Sigmoid colon (tissue), 4 donors: ENCODE results near the gene TMEM119.

Source experiments
- CTCF ChIP-seq, 4 experiments: fragments of 450-650 bp in 3 of 4; fragments of 200-600 bp in 1 of 4; IDR thresholded peaks; one replicate each; pipeline ENCODE4 v1.5.1; 2016 to 2019; ENCODE audit warnings: antibody characterized with exemption in 4 of 4, mild to moderate bottlenecking in 3 of 4, moderate library complexity in 2 of 4
- POLR2A ChIP-seq, 2 donors: fragments of 450-650 bp; IDR thresholded peaks; one replicate each; pipeline ENCODE4 v1.6.1; 2016; ENCODE audit warnings: antibody characterized with exemption in 2 of 2, mild to moderate bottlenecking in 2 of 2, moderate library complexity in 2 of 2
- POLR2AphosphoS5 ChIP-seq, 4 donors: sonication (generic); formaldehyde crosslinking; IDR thresholded peaks; one replicate each; pipeline ENCODE4 v1.6.1; 2017; ENCODE audit warnings: antibody characterized with exemption in 4 of 4

DNA sequence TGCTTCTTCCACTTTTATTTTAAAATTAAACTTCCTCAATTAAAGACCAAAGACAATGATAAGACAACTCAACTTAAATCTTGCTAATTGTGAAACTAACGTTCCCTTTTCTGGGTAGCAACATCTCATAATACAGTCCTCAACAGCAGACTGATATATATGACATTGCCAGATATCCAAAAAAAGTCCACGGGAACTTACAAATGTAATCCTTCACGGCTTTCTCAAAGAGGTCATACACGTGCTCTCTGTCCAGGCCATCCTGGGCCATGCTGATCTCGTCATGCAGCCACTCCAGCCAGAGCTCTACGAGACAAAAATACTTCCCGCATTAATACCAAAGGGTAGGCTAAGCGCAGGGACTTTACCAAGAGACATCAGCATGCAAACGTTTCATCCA, 50.2 kb downstream of the TMEM119 start:
- no peak for TF ChIP-seq POLR2A (IDR thresholded peaks at IDR 0.05)
- TF ChIP-seq CTCF (IDR thresholded peaks at IDR 0.05): no peak
- no peak for TF ChIP-seq POLR2AphosphoS5 (IDR thresholded peaks at IDR 0.05)
